ENCODE data around the gene CRYBG1. TPM values are rescaled to one million over a fixed set of nuclear protein-coding genes. Genes with fewer than 3 reads are reported as not detected.

The CRYBG1 gene
- total RNA-seq, 1 donor from 2014 or later, result 3.9 TPM

DNA sequence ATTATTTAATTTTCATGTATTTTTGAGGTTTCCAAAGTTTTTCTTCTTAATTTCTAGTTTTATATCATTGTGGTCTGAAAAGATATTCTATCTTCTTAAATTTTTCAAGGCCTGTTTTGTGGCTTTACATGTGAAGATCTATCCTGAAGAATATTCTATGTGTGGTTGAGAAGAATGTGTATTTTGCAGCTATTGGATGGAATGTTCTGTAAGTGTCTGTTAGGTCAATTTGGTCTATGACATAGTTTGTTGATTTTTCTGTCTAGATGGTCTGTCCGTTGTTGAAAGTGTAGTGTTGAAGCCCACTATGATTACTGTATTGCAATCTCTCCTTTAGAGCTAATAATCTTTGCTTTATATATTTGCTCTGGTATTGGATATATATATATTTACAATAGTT is 125.7 kb downstream of the CRYBG1 start:
- Mint-ChIP-seq H3K9me3 (ENCODE audit: low read depth) (peaks cover 11% of the 10 kb centered on the region), H3K36me3 (ENCODE audit: low read depth) (no peaks in the 10 kb centered on the region), H3K4me1 (ENCODE audit: low read depth) (peaks cover 32% of the 10 kb centered on the region), H3K27me3 (ENCODE audit: low read depth) (peaks cover 6% of the 10 kb centered on the region), H3K27ac (ENCODE audit: unreplicated experiment) (peak overlapping the region; percentile 10), H3K4me3 (ENCODE audit: unreplicated experiment) (no peak overlapping the region)
- TF ChIP-seq, protein P1, sequence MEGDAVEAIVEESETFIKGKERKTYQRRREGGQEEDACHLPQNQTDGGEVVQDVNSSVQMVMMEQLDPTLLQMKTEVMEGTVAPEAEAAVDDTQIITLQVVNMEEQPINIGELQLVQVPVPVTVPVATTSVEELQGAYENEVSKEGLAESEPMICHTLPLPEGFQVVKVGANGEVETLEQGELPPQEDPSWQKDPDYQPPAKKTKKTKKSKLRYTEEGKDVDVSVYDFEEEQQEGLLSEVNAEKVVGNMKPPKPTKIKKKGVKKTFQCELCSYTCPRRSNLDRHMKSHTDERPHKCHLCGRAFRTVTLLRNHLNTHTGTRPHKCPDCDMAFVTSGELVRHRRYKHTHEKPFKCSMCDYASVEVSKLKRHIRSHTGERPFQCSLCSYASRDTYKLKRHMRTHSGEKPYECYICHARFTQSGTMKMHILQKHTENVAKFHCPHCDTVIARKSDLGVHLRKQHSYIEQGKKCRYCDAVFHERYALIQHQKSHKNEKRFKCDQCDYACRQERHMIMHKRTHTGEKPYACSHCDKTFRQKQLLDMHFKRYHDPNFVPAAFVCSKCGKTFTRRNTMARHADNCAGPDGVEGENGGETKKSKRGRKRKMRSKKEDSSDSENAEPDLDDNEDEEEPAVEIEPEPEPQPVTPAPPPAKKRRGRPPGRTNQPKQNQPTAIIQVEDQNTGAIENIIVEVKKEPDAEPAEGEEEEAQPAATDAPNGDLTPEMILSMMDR (IDR thresholded peaks at IDR 0.05), result no peak
- no peak for DNase-seq (ENCODE audit: low spot score)

DNA sequence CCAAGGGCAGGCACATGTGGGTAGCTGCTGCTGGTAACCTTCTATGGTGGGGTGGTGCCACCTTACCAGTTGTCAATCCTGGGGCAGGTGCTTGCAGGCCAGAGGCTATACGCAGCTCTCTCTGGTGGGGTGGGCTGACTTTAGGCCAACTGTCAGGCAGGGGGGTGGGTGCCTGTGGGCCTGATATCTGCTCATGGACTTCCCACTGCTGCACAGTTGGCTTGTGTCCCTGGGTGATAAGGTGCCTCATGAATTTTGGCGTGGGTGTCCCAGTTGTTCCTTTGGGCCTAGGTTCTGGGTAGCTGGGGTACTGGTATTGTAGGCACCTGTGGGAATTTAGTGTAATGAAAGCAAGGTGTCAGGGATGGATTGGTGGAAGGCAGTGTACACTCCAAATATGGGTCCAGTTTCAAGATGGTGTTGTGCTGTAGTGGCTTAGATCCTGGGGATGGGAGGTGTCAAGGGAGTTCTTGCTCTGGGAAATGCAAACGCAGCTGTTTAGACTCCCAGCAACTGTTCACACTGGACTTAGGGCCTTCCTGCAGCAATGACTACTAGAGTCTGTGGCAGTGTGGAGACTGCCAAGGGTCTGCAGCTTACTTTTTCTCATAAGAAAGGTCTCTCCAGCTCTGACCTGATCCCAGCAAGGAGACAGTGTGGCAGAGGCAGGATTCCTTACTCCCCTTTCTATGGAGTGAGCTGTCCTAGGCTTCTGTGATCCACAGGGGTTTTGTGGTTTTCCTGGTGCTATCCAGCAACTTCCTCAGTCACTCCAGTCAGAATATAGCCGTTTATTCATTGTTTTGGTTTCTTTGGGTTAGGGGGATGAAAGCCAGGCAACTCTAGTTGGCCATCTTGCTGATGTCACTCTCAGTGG is 128.2 kb downstream of the CRYBG1 start:
- Mint-ChIP-seq H3K27me3 (ENCODE audit: low read depth) (peaks cover 15% of the 10 kb centered on the region), H3K36me3 (ENCODE audit: low read depth) (no peaks in the 10 kb centered on the region), H3K4me1 (ENCODE audit: low read depth) (peaks cover 32% of the 10 kb centered on the region), H3K27ac (ENCODE audit: unreplicated experiment) (peak overlapping the region; percentile 53), H3K4me3 (ENCODE audit: unreplicated experiment) (no peak overlapping the region), H3K9me3 (ENCODE audit: low read depth) (peaks cover 11% of the 10 kb centered on the region)
- TF ChIP-seq, protein P1 (IDR thresholded peaks at IDR 0.05), result no peak
- no peak for DNase-seq (ENCODE audit: low spot score)

DNA sequence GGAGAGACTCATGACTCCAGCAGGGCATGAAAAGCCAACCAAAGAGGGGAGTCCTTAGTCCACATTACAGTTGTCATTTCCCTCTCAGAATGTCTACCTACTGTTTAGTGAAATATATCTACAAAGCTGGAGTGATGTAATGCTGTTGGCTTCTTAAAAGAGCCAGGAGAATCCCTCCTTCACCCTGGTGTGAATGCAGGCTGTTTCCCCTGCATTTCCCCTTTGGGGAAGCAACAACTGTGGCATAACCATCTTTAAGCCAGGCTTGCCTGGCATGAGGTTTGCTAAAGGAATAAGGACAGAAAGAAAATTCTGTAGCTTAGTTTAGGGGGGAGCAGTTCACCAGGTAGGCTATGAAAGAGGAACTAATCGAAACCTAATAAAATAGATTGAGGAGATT is 129.5 kb downstream of the CRYBG1 start:
- no peaks in the 10 kb centered on the region for H3K36me3 Mint-ChIP-seq (ENCODE audit: low read depth)
- H3K4me3 Mint-ChIP-seq (ENCODE audit: unreplicated experiment), result no peak overlapping the region
- peaks cover 32% of the 10 kb centered on the region for H3K4me1 Mint-ChIP-seq (ENCODE audit: low read depth)
- peaks cover 11% of the 10 kb centered on the region for H3K9me3 Mint-ChIP-seq (ENCODE audit: low read depth)
- H3K27ac Mint-ChIP-seq (ENCODE audit: unreplicated experiment), result no peak overlapping the region
- H3K27me3 Mint-ChIP-seq (ENCODE audit: low read depth), result peaks cover 20% of the 10 kb centered on the region
- no peak for DNase-seq (ENCODE audit: low spot score)
- TF ChIP-seq, protein P1 (IDR thresholded peaks at IDR 0.05), result no peak

DNA sequence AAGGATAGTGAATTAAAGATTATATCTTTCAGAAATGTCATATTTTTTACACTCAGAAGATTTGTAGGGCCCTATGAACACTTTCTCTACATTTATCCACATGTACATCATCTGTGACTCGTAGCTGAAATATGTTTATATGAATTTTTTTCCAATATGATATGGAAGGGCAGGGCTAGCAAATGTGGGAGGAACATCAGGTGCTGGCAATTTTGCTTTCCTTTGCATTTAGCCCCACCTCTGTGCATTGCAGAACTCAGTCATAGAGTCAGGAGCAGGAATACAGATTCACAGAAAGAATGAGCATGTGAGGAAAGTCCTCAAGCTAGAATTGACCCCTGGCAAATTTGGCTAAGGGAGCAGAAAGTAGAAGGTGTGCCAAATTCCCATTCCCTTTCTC is 129.9 kb downstream of the CRYBG1 start:
- Mint-ChIP-seq H3K36me3 (ENCODE audit: low read depth) (no peaks in the 10 kb centered on the region), H3K4me1 (ENCODE audit: low read depth) (peaks cover 32% of the 10 kb centered on the region), H3K27me3 (ENCODE audit: low read depth) (peaks cover 21% of the 10 kb centered on the region), H3K9me3 (ENCODE audit: low read depth) (peaks cover 9% of the 10 kb centered on the region), H3K27ac (ENCODE audit: unreplicated experiment) (no peak overlapping the region), H3K4me3 (ENCODE audit: unreplicated experiment) (no peak overlapping the region)
- DNase-seq (ENCODE audit: low spot score), result no peak
- TF ChIP-seq, protein P1 (IDR thresholded peaks at IDR 0.05), result no peak

DNA sequence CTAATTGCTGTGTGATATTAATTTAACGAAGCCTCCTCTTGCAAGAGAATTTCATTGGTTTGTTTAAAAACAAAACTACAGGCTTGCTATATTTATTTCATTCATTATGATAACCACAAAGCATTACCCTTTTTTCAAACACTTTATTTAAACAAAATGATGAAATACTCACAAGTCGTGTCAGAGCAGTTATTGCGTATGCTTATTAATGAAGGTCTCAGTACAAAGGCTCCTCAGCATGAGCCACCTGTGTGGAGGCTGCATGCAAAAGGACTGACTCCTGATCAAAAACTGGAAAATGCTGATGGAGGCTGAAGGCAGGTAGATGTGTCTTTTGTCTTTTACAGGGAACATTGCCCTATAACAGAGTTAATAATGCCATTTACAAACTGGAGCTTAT is 130.5 kb downstream of the CRYBG1 start:
- H3K4me1 Mint-ChIP-seq (ENCODE audit: low read depth), result peaks cover 29% of the 10 kb centered on the region
- no peaks in the 10 kb centered on the region for H3K36me3 Mint-ChIP-seq (ENCODE audit: low read depth)
- no peak overlapping the region for H3K27ac Mint-ChIP-seq (ENCODE audit: unreplicated experiment)
- no peak overlapping the region for H3K4me3 Mint-ChIP-seq (ENCODE audit: unreplicated experiment)
- peaks cover 3% of the 10 kb centered on the region for H3K9me3 Mint-ChIP-seq (ENCODE audit: low read depth)
- peaks cover 19% of the 10 kb centered on the region for H3K27me3 Mint-ChIP-seq (ENCODE audit: low read depth)
- TF ChIP-seq, protein P1 (IDR thresholded peaks at IDR 0.05), result no peak
- no peak for DNase-seq (ENCODE audit: low spot score)
